Tibial nerve (tissue), 4 donors: Measurements from ENCODE around the gene SNX9.

Experiments used
- EP300 ChIP-seq, 2 donors: sonication (generic); formaldehyde crosslinking; IDR thresholded peaks; one replicate each; pipeline ENCODE4 v1.6.1; 2017; ENCODE audit warnings: antibody characterized with exemption in 2 of 2, mild to moderate bottlenecking in 1 of 2
- TF ChIP-seq, protein P1 (sequence below), 5 experiments: fragments of 200-600 bp in 3 of 5; fragments of 450-650 bp in 2 of 5; sonication (generic) in 3 of 5; IDR thresholded peaks; one replicate each; pipeline ENCODE4 v1.5.1; 2016 to 2019; ENCODE audit warnings: antibody characterized with exemption in 5 of 5, mild to moderate bottlenecking in 3 of 5, moderate library complexity in 2 of 5

DNA sequence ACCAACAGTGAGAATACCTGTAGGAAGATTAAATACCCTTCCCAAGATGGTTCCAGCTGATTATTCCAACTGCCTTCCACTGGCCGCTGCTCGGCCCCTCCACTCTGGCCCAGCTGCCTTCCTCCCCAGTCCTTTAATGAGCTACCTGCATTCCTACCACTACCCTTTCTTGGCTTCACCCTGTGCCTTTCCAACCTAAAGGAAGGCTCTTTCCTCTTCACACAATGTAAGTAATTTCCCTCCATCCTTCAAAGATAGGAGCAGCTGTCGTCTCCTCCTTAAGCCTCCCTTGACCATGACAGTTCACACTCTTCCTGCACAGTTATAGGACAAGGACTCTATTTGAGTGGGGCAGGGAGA is 16.2 kb upstream of the SNX9 start:
- TF ChIP-seq, protein P1, sequence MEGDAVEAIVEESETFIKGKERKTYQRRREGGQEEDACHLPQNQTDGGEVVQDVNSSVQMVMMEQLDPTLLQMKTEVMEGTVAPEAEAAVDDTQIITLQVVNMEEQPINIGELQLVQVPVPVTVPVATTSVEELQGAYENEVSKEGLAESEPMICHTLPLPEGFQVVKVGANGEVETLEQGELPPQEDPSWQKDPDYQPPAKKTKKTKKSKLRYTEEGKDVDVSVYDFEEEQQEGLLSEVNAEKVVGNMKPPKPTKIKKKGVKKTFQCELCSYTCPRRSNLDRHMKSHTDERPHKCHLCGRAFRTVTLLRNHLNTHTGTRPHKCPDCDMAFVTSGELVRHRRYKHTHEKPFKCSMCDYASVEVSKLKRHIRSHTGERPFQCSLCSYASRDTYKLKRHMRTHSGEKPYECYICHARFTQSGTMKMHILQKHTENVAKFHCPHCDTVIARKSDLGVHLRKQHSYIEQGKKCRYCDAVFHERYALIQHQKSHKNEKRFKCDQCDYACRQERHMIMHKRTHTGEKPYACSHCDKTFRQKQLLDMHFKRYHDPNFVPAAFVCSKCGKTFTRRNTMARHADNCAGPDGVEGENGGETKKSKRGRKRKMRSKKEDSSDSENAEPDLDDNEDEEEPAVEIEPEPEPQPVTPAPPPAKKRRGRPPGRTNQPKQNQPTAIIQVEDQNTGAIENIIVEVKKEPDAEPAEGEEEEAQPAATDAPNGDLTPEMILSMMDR (IDR thresholded peaks at IDR 0.05) = no peak
- TF ChIP-seq EP300 (IDR thresholded peaks at IDR 0.05) = no peak
